Activated T-cell treated with anti-CD3 and anti-CD28 coated beads, Interleukin-2, amount 50 U/mL, for 1 hour (primary cell): ENCODE measurements around the gene STX5.
A peak's percentile ranks its signal among the peaks of the same experiment; 100 is the strongest.
"Not testable (repeated sequence)": the region's sequence is repeated elsewhere in the genome, so short reads cannot be mapped to it uniquely, and the experiment has no call there.

ENCODE experiments used
- DNase-seq: peaks from one replicate; pipeline ENCODE4 v3.0.0-alpha.2; 2020

Gene STX5

DNA sequence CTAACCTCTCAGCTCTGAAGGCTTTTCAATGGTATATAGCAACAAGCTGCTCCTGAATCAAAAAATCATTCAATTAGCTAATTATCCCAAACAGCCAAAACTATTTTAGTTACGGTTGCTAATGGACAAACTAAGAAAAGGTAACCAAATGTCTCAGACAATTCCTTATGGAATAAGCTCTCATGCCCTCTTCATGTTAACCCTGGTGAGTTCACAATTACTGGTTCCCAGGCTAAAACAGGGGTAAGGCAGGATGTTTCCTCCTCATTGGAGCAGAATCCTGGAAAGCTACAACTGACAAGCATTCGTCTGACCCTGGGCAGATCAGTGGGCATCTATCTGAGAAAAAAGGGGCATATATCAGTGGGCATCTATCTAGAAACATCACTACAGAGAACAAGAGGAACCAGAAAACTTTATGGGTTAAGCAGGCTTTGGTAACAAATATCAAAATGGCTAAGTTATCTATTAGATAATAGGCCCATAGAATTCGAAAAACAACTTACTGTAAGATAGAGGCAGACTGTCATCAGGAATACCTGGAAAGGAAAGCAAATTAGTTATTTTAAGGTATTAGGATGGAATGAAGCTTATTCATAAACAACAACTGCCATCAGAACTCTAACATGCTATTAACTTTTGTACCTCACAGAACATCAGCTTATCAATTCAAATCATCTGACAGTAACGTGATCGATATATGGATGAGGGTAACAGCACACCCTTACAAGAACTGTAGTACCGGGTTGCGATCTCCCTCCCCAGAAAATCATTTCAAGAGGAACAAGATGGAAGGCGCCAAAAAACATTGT, 22.4 kb upstream of the STX5 start:
- no peak for DNase-seq

DNA sequence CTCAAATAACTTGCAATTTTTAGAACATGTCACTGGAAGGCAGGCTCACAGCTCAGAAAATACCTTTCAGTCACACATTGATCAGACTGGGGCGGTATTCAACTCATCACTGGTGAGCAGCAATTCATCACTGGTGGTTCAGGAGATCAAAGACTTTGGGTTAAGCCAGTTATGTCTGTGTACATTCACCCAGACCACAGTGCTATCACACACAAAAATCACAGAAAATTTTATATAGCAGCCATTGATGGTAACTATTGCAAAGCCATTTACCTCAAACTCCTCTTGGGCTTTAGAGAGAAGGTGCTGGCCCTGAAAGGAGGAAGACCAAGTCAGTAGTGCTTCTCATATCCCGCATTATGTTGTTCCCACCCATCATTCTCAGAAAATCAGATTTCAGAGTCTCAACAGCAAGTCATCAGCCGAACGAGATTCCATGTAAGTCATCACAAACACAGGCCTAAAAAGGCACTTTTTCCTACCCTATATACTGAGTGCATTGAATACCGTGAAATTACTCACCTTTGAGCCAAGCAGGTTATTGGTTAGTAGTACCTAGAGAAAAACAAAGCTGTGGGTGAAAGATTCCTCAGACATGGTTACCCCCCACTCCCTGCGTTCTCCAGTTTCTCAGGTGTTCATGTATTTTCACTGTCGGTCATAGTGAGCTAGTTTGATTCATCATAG, 21.6 kb upstream of the STX5 start:
- no peak for DNase-seq

DNA sequence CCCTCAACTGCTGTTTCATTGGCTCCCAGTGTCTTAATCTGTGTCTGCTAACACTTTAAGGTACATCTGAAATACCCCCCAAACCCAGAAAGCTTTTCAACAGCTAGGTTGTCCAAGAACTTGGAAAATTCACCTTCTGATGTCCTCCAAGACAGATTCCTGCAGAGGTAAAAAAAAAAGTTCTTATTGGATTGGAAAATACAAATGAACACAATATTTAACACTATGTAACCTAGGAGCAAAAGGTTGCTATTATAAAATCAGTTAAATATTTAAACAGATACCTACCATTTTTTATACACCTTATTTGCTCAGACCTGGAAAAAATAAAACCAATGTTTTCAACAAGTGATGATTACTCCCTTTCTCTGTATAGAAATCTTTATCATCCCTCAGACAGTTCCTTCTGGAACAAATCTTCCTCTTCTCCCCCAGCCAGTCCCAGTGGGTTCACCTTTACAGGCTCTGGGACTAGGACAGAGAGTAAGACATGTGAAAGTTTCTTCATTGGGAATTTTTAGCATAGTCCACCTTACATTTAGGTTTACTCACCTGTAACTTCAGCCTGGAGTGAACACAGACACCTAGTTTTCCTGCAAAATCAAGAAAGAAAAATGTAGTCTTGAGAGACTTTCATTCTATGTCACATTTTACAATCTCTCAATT, 20.8 kb upstream of the STX5 start:
- no peak for DNase-seq

DNA sequence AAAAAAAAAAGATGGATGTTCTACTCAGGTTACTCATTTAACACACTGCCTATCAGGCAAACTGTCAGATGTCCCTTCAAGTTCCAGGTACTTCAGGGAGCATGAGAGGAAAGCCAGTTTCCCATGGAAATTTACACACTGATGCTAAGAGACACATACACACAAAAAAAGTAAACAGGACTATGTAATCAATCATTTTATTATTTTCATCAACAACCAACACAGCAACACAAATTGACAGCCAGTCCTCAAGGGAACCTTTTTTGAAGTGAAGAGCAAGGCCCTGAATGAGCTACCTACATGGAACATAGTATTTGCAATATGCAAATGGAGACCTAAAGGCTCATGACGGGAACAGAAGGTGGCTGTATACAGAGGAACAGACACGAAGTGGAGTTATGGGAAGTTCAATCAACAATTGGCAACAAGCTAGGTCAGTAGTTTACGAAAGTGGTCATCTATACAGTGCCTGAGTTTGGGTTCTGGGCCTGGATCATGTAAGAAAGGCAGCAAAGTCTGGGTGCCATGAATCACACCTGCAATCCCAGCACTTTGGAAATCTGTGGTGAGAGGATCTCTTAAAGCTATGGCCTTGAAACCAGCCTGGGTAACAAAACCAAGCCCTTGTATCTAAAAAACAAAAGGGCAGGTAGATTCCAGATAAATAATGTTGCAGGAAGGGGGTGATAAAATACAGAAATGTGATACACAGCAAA, 20.1 kb upstream of the STX5 start:
- no peak for DNase-seq

DNA sequence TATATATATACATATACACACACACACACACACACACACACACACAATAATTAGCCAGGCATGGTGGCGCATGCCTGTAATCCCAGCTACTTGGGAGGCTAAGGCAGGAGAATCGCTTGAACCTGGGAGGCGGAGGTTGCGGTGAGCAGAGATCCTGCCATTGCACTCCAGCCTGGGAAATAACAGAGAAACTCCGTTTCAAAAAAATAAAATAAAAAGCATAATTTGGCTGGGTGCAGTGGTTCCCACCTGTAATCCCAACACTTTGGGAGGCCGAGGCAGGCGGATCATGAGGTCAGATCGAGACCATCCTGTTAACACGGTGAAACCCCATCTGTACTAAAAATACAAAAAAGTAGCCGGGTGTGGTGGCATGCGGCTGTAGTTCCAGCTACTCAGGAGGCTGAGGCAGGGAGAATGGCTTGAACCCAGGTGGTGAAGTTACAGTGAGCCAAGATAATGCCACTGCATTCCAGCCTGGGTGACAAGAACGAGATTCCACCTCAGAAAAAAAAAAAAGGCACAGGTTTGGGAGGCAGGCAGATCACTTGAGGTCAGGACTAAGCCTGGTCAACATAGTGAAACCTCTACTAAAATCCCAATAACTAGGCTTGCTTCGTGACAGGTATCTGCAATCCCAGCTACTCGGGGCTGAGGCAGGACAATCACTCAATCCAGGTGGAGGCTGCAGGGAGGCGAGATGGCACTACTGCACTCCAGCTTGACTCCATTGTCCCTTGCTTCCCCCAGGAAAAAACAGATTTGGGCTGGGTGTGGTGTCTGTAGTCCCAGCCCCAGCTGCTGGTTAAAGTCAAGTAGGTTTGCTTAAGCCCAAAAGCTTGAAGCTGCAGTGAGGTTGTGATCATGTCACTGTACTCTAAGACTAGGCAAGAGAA, 19.3 kb upstream of the STX5 start:
- DNase-seq: no peak

DNA sequence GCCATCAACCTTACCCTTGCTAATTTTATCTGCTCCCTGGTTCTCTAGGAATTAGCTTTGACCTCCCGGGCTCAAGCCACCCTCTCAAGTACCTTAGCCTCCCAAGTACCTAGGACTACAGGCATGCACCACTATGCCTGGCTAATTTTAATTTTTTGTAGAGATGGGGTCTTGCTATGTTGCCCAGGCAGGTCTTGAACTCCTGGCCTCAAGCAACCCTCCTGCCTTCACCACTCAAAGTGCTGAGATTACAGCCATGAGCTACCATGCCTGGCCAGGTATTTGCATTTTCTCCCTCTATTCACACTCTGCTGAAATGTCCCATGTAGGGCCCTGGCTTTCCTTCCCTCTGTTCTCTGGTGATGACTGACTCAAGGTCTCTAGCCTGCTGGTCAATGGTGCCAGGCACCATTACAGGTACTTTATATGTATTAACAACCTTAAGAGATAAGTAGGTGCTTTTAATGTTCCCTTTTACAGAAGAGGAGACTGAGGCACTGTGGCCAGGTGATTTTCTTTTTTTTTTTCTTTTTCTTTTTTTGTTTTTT, 16.0 kb upstream of the STX5 start:
- no peak for DNase-seq

DNA sequence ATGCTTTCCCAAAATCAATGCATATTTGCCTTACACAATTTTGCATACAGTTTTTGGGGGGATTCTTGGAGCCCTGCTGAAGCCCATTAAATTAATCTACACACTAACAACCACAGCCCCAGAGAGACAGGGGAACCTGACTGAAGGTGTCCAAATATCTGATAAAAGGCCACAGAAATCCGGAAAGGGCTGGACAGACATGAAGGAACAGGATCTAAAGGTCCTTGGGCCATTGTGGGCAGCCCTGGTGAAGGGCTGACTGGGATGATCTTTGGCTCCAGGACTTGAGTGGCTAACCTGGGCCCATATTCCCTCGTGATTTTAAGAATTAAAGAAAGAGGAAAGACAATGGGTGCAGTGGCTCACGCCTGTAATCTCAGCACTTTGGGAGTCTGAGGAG, 14.3 kb upstream of the STX5 start:
- DNase-seq: no peak

DNA sequence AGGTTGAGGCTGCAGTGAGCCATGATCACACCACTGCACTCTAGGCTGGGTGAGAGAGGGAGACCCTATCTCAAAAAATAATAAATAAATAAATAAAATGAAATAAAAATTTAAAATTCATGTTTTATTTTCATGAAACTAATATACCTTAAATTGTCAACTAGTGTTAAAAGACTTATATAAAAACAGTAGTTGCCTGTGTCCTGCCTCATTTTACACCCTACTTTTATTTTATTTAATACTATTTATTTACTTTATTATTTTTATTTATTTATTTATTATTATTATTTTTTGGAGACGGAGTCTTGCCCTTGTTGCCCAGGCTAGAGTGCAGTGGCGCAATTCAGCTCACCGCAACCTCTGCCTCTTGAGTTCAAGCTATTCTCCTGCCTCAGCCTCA, 12.3 kb upstream of the STX5 start:
- DNase-seq: no peak

DNA sequence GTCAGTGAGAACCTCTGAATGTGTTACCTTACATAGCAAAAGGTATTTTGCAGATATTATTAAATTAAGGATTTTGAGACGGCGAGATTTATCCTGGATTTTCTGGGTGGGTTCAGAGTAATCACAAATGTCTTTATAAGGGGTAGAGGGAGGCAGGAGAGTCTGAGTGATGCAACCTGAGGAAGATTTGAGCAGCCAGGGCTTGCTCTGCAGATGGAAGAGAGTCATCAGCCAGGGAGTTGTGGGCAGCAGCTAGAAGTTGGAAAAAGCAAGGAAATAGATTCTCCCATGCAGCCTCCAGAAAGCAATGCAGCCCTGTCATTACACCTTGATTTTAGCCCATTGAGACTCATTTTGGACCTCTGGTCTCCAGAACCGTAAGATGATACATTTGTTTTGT, 11.6 kb upstream of the STX5 start:
- no peak for DNase-seq

DNA sequence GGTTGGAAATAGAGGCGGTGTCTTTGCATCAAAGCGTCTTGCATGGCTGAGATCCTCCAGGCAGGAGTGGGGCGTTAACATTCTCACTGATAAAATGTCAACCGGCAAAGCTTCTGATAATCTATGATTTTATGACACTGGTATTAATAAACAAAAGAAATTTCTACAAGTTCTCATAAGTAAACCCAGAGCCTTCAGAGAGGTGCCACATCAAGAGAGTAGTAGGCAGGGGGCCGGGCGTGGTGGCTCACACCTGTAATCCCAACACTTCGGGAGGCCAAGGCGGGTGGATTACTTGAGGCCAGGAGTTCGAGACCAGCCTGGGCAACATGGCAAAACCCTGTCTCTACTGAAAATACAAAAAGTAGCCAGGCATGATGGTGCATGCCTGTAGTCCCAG, 11.0 kb upstream of the STX5 start:
- DNase-seq: not testable (repeated sequence)

DNA sequence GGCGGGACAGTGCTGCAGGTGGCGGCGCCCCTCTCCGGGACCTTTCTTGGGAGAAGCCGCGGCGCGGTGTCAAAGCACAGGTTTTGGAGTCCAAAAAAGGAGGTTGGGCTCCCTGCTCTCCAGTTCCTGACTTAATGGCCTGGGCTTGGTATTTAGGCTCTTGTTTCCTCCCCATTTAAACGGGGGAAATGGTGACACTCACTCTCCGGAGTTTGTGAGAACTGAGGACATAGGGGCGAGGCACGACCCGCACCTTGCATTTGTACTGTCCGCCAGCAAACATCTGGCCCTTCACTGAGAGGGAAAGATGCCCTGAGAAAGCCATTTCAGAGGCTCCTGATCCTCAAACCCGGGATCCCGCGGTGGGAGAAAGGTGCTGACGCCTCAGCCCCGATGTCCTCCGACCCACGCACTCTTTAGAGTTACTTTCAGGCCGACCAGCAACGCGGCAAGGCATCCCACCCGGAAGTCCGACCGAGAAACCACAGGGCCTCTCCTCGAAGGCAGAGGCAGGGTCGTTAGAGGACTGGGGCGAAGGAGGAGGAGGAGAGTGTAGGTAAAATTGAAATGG, 10.4 kb upstream of the STX5 start:
- DNase-seq: peak; percentile 76

DNA sequence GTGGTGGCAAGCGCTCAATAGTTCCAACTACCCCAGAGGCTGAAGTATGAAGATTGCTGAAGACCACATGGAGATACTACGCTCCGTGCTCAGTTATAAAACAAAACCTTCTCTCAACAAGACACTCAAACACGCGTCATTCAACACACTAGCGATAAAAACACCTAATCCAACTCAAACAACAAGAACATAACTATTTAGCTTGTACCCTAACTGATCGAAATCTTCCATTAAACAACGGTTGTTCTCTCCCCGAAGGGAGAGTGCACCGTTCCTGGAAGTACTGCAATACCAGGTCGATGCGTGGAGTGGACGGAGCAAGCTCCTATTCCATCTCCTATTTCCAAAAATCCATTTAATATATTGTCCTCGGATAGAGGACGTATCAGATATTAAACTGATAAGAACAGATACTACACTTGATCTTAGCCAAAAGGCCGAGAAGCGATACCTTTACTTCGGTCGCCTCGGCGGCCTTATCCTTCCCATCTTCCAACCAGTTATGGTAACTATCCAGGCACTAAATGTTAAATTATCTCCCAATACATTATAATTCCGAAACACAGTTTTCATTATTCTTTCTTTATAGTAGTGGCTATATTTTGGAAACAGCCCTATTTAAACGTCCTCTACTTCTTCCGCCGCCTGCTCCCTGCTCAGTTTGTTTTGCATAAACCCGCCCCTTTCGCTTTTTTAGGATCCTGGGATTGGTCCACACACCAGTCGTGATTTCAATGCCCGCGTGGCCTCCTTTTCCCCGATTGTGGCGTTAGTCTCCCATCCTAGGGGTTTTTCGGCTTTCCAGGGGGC, 9.7 kb upstream of the STX5 start:
- peak; percentile 91 for DNase-seq

DNA sequence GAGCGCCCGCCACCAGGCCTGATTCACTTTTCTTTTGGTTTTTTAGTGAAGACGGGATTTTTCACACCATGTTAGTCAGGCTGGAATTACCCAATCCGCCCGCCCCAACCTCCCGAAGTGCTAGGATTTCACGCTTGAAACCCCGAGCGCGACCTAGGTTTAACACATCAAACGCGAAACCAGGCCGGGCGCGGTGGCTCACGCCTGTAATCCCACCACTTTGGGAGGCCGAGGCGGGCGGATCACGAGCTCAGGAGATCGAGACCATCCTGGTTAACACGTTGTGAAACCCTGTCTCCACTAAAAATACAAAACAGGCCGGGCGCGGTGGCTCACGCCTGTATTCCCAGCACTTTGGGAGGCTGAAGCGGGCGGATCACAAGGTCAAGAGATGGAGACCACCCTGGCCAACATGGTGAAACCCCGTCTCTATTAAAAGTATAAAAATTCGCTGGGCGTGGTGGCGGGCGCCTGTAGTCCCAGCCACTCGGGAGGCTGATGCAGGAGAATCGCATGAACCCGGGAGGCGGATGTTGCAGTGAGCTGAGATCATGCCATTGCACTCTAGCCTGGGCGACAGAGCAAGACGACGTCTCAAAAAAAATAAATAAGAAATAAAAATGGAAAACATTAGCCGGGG, 9.0 kb upstream of the STX5 start:
- peak; percentile 76 for DNase-seq

DNA sequence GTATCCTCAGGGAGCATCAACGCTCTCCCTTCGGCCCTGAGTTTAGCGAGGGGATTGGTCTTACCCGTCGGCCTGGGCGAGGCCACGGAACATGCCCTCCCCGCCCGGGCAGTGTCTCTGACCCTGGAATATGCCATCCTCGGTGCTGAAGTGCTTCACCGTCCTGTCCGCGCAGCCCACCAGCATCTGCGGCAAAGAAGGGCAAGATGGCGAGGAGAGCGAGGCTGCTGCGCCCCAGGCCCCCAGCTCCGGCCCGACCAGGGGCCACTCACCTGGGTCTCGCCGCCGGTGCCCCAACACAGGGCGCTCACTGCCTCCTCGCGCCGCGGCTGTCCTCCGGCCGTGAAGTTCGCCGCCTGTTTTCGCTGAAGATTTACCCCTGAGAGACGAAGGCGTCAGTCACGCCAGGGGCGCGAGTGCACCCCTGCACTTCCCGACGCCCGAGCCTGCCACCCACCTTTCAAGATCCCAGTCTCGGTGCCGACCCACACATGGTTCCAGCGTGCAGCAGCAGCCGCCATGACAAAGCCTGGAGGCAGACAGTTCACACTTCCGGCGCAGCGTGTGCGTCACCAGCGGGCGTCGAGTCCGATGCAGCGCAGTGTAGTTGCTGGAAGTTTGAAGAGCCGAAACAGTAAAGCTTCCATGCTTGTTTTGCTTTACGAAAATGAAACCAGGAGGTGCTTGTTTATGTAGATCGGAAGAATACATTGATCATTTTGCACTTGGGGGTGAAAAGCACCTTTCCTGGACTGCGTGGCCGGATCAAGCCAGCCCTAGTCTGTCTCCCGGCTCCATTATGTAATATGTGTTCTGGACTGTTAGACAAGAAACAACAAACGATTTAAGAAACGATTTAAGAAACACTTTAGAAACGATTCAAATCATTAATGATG, 7.4 kb upstream of the STX5 start, which contains the start of gene WDR74:
TSS of gene WDR74 (minus strand) at position 541 of the 896 bp plus-strand sequence. CDS start at position 521, 20 bp downstream.
- DNase-seq: peak; percentile 90

DNA sequence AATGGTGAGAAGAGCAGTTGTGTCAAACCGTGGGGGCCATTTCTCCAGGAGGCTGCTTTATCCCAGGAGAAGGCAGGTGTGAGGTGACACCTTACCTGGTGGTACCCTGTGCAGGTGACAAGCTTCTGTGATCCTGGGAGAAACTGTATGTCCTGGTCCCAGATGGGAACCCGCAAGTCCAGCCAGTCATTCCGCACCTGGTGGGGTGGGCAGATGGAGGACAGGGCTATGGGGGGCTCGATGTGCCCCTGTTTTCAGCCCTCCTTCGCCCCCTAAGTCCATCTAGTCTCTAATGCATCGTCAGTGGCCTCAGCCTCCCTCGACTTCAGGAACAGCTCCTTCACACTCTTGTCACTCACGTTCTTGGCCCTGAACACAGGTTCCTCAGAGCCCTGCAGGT, 3.5 kb upstream of the STX5 start:
- no peak for DNase-seq

DNA sequence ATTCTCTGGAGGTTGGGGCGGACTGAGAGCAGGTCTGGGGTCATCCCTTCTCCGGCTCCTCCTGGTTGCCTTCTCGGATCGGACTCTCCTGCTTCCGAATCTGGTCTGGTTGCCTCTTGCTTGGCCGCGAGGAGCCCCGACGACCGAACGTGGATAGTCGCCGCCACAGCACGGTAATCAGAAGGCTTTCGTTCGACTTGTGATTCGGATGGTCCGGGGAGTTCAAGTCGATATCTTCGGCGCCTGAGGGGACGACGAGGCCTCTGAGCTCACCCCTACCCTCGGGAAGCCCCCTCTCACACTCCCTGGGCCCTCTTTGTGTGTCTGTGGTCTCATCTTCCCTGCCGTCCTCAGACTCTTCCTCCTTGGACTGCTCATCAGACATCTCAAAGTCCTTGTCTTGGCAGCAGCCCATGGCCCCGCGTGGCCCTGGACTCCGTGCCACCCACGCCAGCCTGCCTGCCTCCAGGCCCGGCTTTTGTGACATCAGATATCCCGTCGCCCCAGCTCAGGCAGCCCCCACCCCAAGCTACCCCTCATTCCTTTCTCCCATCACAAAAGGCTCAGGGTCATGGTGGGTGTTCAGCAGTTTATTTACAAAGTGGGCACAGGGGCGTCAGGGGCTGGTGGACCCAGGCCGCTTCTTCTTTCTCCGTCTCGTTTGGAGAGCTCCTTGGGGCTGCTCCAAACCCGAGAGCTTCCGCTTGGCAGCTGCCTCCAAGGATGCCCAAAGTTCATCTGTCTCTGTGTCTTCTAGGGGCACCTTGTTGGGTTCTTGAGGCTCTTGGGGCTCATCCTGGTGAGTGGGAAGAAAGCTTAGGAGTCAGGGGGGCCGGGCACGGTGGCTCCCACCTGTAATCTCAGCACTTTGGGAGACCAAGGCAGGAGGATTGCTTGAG, 734 bp upstream of the STX5 start, which contains the start of gene TEX54:
TSS of gene TEX54 (minus strand) at position 506 of the 899 bp plus-strand sequence.
- DNase-seq: no peak

DNA sequence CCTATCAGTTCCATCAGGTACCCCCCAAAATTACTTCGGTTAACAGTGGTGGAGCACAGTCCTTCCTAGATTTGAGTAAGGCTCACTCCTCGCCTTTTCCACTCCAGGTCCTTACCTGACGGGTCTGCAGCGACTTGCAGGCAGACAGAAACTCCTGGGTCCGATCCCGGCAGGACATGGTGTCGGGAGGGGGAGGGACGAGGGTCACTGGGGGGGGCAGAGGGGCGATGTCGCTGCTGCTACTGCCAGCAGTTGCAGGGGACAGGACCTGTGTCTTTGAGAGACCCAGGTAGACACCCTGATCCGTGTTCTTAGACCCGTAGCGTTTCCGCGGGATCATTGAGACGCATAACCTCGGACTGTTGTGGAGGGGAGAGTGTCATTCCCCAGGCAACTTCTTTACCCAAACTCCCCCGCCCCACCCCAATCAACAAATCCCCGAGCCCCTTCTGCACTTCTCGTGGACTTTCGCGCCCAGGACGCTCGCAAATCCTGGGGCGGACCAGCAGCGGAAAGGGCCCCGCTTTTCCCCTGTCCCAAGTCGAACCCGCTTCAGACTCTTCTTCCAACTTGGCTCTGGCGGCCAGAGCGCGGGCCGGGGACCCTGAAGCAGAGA, 839 bp downstream of the STX5 start:
- no peak for DNase-seq
